Ishikawa (cell line): Measurements from ENCODE around the gene C5orf58.

ENCODE experiments used
- CEBPB ChIP-seq: IDR thresholded peaks from 2 replicates; pipeline ENCODE4 v1.6.1; 2012
- CREB1 ChIP-seq: IDR thresholded peaks from 2 replicates; pipeline ENCODE4 v1.6.1; 2012; ENCODE audit warnings: low read depth
- EP300 ChIP-seq: IDR thresholded peaks from 2 replicates; pipeline ENCODE4 v1.6.1; 2012; ENCODE audit warnings: borderline replicate concordance
- RAD21 ChIP-seq: IDR thresholded peaks from 2 replicates; pipeline ENCODE4 v1.6.1; 2012; ENCODE audit warnings: low read depth
- TEAD4 ChIP-seq: IDR thresholded peaks from 2 replicates; pipeline ENCODE4 v1.6.1; 2012
- USF1 ChIP-seq: IDR thresholded peaks from 2 replicates; pipeline ENCODE4 v1.6.1; 2012
- YY1 ChIP-seq: IDR thresholded peaks from 2 replicates; pipeline ENCODE4 v1.6.1; 2012; ENCODE audit warnings: low read depth
- TF ChIP-seq, protein P1 (sequence below): IDR thresholded peaks from 2 replicates; pipeline ENCODE4 v1.6.1; 2012; ENCODE audit warnings: low read depth, mild to moderate bottlenecking

- TF ChIP-seq TEAD4 (no peak), CEBPB (no peak), RAD21 (no peak), YY1 (no peak), CREB1 (no peak), USF1 (no peak), EP300 (no peak)
- TF ChIP-seq, protein P1, sequence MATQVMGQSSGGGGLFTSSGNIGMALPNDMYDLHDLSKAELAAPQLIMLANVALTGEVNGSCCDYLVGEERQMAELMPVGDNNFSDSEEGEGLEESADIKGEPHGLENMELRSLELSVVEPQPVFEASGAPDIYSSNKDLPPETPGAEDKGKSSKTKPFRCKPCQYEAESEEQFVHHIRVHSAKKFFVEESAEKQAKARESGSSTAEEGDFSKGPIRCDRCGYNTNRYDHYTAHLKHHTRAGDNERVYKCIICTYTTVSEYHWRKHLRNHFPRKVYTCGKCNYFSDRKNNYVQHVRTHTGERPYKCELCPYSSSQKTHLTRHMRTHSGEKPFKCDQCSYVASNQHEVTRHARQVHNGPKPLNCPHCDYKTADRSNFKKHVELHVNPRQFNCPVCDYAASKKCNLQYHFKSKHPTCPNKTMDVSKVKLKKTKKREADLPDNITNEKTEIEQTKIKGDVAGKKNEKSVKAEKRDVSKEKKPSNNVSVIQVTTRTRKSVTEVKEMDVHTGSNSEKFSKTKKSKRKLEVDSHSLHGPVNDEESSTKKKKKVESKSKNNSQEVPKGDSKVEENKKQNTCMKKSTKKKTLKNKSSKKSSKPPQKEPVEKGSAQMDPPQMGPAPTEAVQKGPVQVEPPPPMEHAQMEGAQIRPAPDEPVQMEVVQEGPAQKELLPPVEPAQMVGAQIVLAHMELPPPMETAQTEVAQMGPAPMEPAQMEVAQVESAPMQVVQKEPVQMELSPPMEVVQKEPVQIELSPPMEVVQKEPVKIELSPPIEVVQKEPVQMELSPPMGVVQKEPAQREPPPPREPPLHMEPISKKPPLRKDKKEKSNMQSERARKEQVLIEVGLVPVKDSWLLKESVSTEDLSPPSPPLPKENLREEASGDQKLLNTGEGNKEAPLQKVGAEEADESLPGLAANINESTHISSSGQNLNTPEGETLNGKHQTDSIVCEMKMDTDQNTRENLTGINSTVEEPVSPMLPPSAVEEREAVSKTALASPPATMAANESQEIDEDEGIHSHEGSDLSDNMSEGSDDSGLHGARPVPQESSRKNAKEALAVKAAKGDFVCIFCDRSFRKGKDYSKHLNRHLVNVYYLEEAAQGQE: no peak
Measured at GRCh38 chr5:170246126-170246870, 13.5 kb downstream of the C5orf58 start.
